DND-41 (cell line): Measurements from ENCODE around the gene BLZF1.

Experiments used
- ATAC-seq: fragments of 200-7000 bp; cut with Tn5 transposase; 3 replicates; pipeline ENCODE4 v1.9.1; 2021; ENCODE audit warnings: low read depth; ENCODE audit not compliant: insufficient read depth
- DNase-seq: peaks from one replicate; pipeline ENCODE4 v3.0.0-alpha.2; 2020
- H2AFZ ChIP-seq: 2 replicates; pipeline ENCODE4 v1.6.0; 2012; ENCODE audit warnings: low read depth, low read length
- H3K27ac ChIP-seq: 2 replicates; pipeline ENCODE4 v1.5.1; 2012; ENCODE audit warnings: low read length, inconsistent platforms
- H3K27me3 ChIP-seq: fragments of 200-600 bp; sonication (generic); 2 replicates; pipeline ENCODE4 v1.6.0; 2012; ENCODE audit warnings: low read length, mild to moderate bottlenecking, inconsistent platforms; ENCODE audit not compliant: insufficient read depth, poor library complexity
- H3K36me3 ChIP-seq: 2 replicates; pipeline ENCODE4 v1.5.1; 2012; ENCODE audit warnings: low read length, inconsistent platforms; ENCODE audit not compliant: insufficient read depth
- H3K4me1 ChIP-seq: 2 replicates; pipeline ENCODE4 v1.5.1; 2012; ENCODE audit warnings: mild to moderate bottlenecking, low read length; ENCODE audit not compliant: insufficient read depth
- H3K4me2 ChIP-seq: 2 replicates; pipeline ENCODE4 v1.6.0; 2012; ENCODE audit warnings: mild to moderate bottlenecking, moderate library complexity, low read length, inconsistent platforms; ENCODE audit not compliant: insufficient read depth
- H3K4me3 ChIP-seq, 2 experiments: fragments of 200-600 bp in 1 of 2; shearing (Covaris generic) in 1 of 2; 2 replicates each; pipeline ENCODE4 v1.5.1; 2012 to 2016; ENCODE audit warnings: inconsistent platforms in 2 of 2, low read length in 2 of 2, mild to moderate bottlenecking in 2 of 2, low read depth in 1 of 2, moderate library complexity in 1 of 2
- H3K79me2 ChIP-seq: 2 replicates; pipeline ENCODE4 v1.6.0; 2012; ENCODE audit warnings: low read length, inconsistent platforms; ENCODE audit not compliant: insufficient read depth
- H3K9ac ChIP-seq: 2 replicates; pipeline ENCODE4 v1.6.0; 2012; ENCODE audit warnings: low read depth, mild to moderate bottlenecking, inconsistent platforms, low read length, moderate library complexity
- H3K9me3 ChIP-seq: 2 replicates; pipeline ENCODE4 v1.5.1; 2012; ENCODE audit warnings: low read length, moderate library complexity, mild to moderate bottlenecking, inconsistent platforms; ENCODE audit not compliant: insufficient read depth, severe bottlenecking
- H4K20me1 ChIP-seq: 2 replicates; pipeline ENCODE4 v1.6.0; 2012; ENCODE audit warnings: low read length; ENCODE audit not compliant: insufficient read depth
- CTCF ChIP-seq: IDR thresholded peaks from 2 replicates; pipeline ENCODE4 v1.5.1; 2012; ENCODE audit warnings: borderline replicate concordance, low read length, moderate library complexity, mild to moderate bottlenecking; ENCODE audit not compliant: poor library complexity, severe bottlenecking; ENCODE audit errors: extremely low read depth
- EZH2 ChIP-seq: IDR thresholded peaks from 3 replicates; pipeline ENCODE4 v1.6.1; 2012; ENCODE audit warnings: borderline replicate concordance, low read depth, mild to moderate bottlenecking, moderate library complexity, low read length, inconsistent platforms; ENCODE audit not compliant: severe bottlenecking

Gene BLZF1

GRCh38 chr1:169322138-169322537 lies 45.9 kb upstream of the BLZF1 start:
- Histone ChIP-seq H3K4me1 (no peaks in the 10 kb centered on the region), H3K27me3 (no peaks in the 10 kb centered on the region), H3K27ac (no peak overlapping the region), H3K9ac (no peak overlapping the region), H3K36me3 (no peaks in the 10 kb centered on the region), H4K20me1 (no peaks in the 10 kb centered on the region), H3K4me3 (no peak overlapping the region), H2AFZ (no peak overlapping the region), H3K4me2 (no peak overlapping the region), H3K9me3 (no peaks in the 10 kb centered on the region), H3K79me2 (no peaks in the 10 kb centered on the region)
- ATAC-seq (no peak), DNase-seq (no peak)
- TF ChIP-seq EZH2: no peak
- TF ChIP-seq CTCF: no peak

GRCh38 chr1:169325117-169325516 lies 42.9 kb upstream of the BLZF1 start:
- H4K20me1 ChIP-seq: no peaks in the 10 kb centered on the region
- no peak overlapping the region for H2AFZ ChIP-seq
- TF ChIP-seq EZH2 (no peak), CTCF (no peak)
- no peaks in the 10 kb centered on the region for H3K4me1 ChIP-seq
- H3K9me3 ChIP-seq: no peaks in the 10 kb centered on the region
- no peaks in the 10 kb centered on the region for H3K36me3 ChIP-seq
- no peak overlapping the region for H3K9ac ChIP-seq
- no peak for DNase-seq
- H3K27ac ChIP-seq: no peak overlapping the region
- no peak overlapping the region for H3K4me2 ChIP-seq
- no peak for ATAC-seq
- no peak overlapping the region for H3K4me3 ChIP-seq
- H3K27me3 ChIP-seq: no peaks in the 10 kb centered on the region
- H3K79me2 ChIP-seq: no peaks in the 10 kb centered on the region

DNA sequence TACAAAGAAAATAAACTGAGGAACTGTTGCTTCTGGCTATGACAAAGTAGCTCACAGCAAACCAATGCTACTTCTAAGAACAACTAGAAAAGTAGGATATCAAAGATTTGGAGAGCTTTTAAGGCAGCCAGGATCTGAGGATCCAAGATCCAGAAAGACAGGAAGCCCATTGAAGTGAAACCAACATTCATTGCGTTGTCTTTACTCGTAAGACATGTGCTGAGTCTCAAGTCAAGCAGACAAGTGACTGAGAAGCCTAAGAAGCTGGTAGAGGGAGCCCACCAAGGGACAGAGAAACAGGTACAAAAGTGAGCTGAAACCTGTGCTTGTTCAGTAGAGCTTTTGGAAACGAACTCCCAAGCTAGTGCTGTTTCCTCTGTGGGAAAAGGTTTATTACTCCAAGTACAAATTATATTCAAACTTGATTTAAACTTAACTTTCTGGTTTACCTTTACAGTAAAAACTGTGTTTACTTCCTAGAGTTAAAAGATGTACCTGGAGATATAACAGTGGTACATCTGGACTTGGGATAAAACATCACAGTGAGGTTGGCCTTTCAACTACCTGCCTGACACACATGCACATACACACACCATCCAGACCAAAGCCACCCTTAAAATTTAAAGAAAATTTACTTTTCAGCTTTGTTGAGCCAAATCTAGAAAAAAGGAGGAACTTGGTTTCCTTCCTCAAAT lies 41.6 kb upstream of the BLZF1 start:
- Histone ChIP-seq H3K4me3 (no peak overlapping the region), H3K27ac (no peak overlapping the region), H2AFZ (no peak overlapping the region), H3K9ac (no peak overlapping the region), H3K36me3 (no peaks in the 10 kb centered on the region), H3K9me3 (no peaks in the 10 kb centered on the region), H3K4me1 (no peaks in the 10 kb centered on the region), H4K20me1 (no peaks in the 10 kb centered on the region), H3K79me2 (no peaks in the 10 kb centered on the region), H3K27me3 (no peaks in the 10 kb centered on the region), H3K4me2 (no peak overlapping the region)
- no peak for TF ChIP-seq EZH2
- TF ChIP-seq CTCF: no peak
- DNase-seq (no peak), ATAC-seq (no peak)

GRCh38 chr1:169326956-169327268 lies 41.1 kb upstream of the BLZF1 start:
- H3K27me3 ChIP-seq: no peaks in the 10 kb centered on the region
- no peak overlapping the region for H3K9ac ChIP-seq
- H3K27ac ChIP-seq: no peak overlapping the region
- DNase-seq (no peak), ATAC-seq (no peak)
- no peak for TF ChIP-seq CTCF
- TF ChIP-seq EZH2: no peak
- H3K36me3 ChIP-seq: no peaks in the 10 kb centered on the region
- no peak overlapping the region for H3K4me2 ChIP-seq
- H4K20me1 ChIP-seq: no peaks in the 10 kb centered on the region
- H2AFZ ChIP-seq: no peak overlapping the region
- no peaks in the 10 kb centered on the region for H3K4me1 ChIP-seq
- no peaks in the 10 kb centered on the region for H3K79me2 ChIP-seq
- H3K4me3 ChIP-seq: no peak overlapping the region
- no peaks in the 10 kb centered on the region for H3K9me3 ChIP-seq
